ENCODE measurements around the gene WNT3A. TPM values are rescaled to one million over a fixed set of nuclear protein-coding genes. Genes with fewer than 3 reads are reported as not detected.

Gene WNT3A
- total RNA-seq, 1 donor from 2014 or later: not detected

DNA sequence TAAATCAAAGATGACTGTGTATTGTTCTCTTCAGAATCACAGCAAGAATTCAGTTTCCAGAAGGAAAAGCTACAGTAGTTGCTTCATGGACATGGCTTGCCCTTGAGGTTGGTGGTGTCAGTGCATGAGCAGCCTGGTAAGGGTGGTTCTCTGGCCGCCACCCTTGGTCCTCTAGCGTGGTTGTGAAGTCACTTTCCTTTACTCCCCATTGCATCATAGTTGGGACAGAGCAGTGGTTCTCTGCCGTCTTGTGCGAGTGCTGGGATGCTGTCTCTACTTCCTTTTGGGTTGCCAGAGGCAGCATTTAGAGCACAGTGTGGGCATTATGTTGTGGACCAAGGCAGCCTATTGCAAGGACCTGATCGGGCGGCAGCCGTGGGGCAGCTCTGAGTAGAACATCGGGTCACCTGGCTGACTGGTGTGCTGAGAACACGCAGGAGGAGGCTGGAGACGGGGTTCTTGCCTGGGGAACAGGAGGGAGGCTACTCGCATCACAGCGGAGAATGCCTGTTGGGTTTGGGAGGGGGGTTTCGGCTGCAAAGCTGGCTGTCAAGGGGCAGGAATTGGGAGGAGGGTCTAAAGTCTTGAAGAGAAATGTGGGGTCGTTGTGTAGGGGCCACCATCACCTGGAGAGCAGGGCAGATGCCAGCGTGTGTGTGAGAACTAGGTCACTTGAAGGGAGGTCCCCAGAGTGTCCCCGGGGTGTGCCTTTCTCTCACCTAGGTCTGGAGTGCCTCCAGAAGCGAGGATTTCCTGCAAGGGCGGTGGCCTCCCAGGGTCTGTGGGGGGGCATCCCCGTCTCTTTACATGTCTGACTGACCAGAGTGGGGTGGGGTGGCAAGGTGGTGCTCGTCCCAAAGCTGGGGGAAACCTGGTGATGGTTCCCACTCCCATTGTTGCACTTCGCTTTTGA lies 82.0 kb downstream of the WNT3A start:
- H3K27me3 ChIP-seq: no peaks in the 10 kb centered on the region
- no peaks in the 10 kb centered on the region for H3K36me3 ChIP-seq
- TF ChIP-seq POLR2A (IDR thresholded peaks at IDR 0.05): no peak
- no peak for TF ChIP-seq POLR2AphosphoS5 (IDR thresholded peaks at IDR 0.05; ENCODE audit: insufficient read depth in 1 of 2, low read depth in 1 of 2)
- no peak for TF ChIP-seq CTCF (IDR thresholded peaks at IDR 0.05)
- intact Hi-C loops (cut with DNase I): loop anchor here (10.0 kb wide), 2 partner anchors 76 to 354 kb away; partner anchors contain the start of genes IBA57, JMJD4 and SNAP47
- no peaks in the 10 kb centered on the region for H3K9me3 ChIP-seq
- peak overlapping the region; percentile 2 for H3K27ac ChIP-seq
- H3K4me1 ChIP-seq: peaks cover 100% of the 10 kb centered on the region
- H3K4me3 ChIP-seq: peak overlapping the region in 1 of 2 donors; percentile 4
- no peak for DNase-seq (ENCODE audit: extremely low spot score in 2 of 2)

DNA sequence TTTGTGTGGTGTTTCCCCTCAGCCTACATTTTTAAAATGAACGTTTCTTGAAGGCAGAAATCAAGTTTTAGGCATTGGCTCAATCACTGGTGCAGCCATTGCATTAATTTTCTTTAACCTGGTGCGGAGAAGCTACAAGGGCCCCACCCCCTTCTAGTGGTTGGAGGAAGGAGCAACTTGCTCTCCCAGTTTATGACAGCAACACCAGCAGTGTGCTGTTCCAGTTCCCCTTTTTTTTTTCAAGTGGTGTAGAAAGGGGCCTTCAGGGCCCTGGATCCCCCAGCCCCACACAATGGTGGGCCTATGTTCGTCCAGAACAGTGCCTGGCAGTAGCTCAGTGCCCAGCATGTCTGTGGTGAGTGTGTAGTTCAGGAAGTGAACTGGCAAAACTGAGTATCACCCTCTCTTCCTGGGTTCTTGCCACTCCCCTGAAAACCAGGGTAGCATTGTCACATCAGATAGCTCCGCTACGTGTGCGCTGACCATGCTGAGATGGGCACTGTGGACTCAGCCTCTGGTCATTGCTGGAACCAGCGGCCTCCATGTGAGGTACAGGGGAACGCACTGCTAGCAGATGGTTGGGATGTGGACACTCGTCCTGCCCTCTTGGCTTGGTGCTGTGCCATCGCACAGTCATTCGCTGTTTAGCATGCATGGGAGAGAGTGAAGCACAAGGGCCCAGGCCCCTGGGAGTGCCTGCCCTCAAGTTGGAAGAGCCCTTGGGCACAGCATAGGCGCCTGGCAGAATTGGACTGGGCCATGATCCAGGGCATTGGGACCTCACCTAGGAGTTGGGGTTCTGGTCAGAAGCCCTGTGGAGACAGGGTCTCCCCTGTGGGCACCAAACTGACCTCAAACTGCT lies 83.0 kb downstream of the WNT3A start:
- peaks cover 92% of the 10 kb centered on the region for H3K4me1 ChIP-seq
- H3K27ac ChIP-seq: no peak overlapping the region
- H3K27me3 ChIP-seq: no peaks in the 10 kb centered on the region
- H3K36me3 ChIP-seq: peaks cover 0 to 5% of the 10 kb centered on the region in 2 donors
- no peak for DNase-seq (ENCODE audit: extremely low spot score in 2 of 2)
- H3K4me3 ChIP-seq: no peak overlapping the region
- TF ChIP-seq CTCF (IDR thresholded peaks at IDR 0.05) (no peak), POLR2A (IDR thresholded peaks at IDR 0.05) (no peak), POLR2AphosphoS5 (IDR thresholded peaks at IDR 0.05; ENCODE audit: insufficient read depth in 1 of 2, low read depth in 1 of 2) (no peak)
- intact Hi-C loops (cut with DNase I): loop anchor here (10.0 kb wide), 2 partner anchors 75 to 355 kb away; partner anchors contain the start of genes IBA57, JMJD4 and SNAP47
- H3K9me3 ChIP-seq: peaks cover 8% of the 10 kb centered on the region

GRCh38 chr1:228090613-228091081 lies 83.8 kb downstream of the WNT3A start:
- H3K27me3 ChIP-seq: no peaks in the 10 kb centered on the region
- no peak for TF ChIP-seq CTCF (IDR thresholded peaks at IDR 0.05)
- no peak for TF ChIP-seq POLR2A (IDR thresholded peaks at IDR 0.05)
- TF ChIP-seq POLR2AphosphoS5 (IDR thresholded peaks at IDR 0.05; ENCODE audit: insufficient read depth in 1 of 2, low read depth in 1 of 2): no peak
- H3K4me3 ChIP-seq: no peak overlapping the region
- intact Hi-C loops (cut with DNase I): no loop called here
- peaks cover 83% of the 10 kb centered on the region for H3K4me1 ChIP-seq
- no peak for DNase-seq (ENCODE audit: extremely low spot score in 2 of 2)
- H3K9me3 ChIP-seq: peaks cover 9% of the 10 kb centered on the region
- H3K27ac ChIP-seq: no peak overlapping the region
- peaks cover 0 to 5% of the 10 kb centered on the region in 2 donors for H3K36me3 ChIP-seq

DNA sequence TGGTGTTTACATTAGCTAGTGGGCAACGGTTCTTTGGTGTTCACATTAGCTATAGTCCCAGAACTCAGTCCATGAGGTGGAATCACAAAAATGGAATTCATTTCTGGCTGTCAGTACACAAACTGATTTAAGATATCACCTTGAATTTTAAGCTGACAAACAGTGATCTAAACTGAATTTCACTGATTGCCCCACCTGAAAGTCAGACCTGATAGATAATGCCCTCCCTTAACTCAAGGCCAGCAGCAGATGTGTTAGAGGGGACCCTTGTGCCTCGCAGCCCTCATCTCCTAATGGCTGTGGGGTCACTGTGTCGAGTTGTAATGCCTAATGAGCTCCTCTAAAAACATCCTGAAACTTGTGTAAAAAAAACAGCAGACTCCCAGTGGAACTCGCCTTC lies 84.3 kb downstream of the WNT3A start:
- peaks cover 0 to 5% of the 10 kb centered on the region in 2 donors for H3K36me3 ChIP-seq
- peaks cover 9% of the 10 kb centered on the region for H3K9me3 ChIP-seq
- H3K27me3 ChIP-seq: no peaks in the 10 kb centered on the region
- intact Hi-C loops (cut with DNase I): no loop called here
- H3K4me3 ChIP-seq: no peak overlapping the region
- H3K4me1 ChIP-seq: peaks cover 81% of the 10 kb centered on the region
- H3K27ac ChIP-seq: no peak overlapping the region
- no peak for DNase-seq (ENCODE audit: extremely low spot score in 2 of 2)
- no peak for TF ChIP-seq CTCF (IDR thresholded peaks at IDR 0.05)
- TF ChIP-seq POLR2AphosphoS5 (IDR thresholded peaks at IDR 0.05; ENCODE audit: insufficient read depth in 1 of 2, low read depth in 1 of 2): no peak
- no peak for TF ChIP-seq POLR2A (IDR thresholded peaks at IDR 0.05)

All from vagina (tissue), 2 donors.